ENCODE results near the gene LANCL2. TPM values are rescaled to one million over a fixed set of nuclear protein-coding genes. Genes with fewer than 3 reads are reported as not detected.

Gene LANCL2
- total and polyA plus RNA-seq, 4 donors = 4.6 to 8.8 (median 7.1) TPM

GRCh38 chr7:55441002-55441401 is 75.9 kb downstream of the LANCL2 start:
- intact Hi-C loops (cut with DNase I) = loop anchor here in 1 of 2 donors (5.0 kb wide), 1 partner anchor 156 kb away; no protein-coding TSS in a partner anchor
- DNase-seq (no peak), ATAC-seq (ENCODE audit: low FRiP score) (no peak)
- 96 to 99% methylated on average over 5 of the region's 5 CpGs for WGBS, 2 donors
- Histone ChIP-seq H3K27me3 (ENCODE audit: control insufficient read depth in 1 of 2, insufficient read depth in 2 of 2, low read length in 1 of 2) (no peaks in the 10 kb centered on the region), H3K36me3 (ENCODE audit: control insufficient read depth in 1 of 2, insufficient read depth in 2 of 2, low read length in 1 of 2) (no peaks in the 10 kb centered on the region), H3K9me3 (ENCODE audit: control insufficient read depth, low read length) (no peaks in the 10 kb centered on the region), H3K27ac (ENCODE audit: low read depth in 1 of 2, low read length in 2 of 2) (no peak overlapping the region), H3K4me3 (ENCODE audit: low read length in 2 of 2) (no peak overlapping the region), H3K4me1 (ENCODE audit: control insufficient read depth in 1 of 2, insufficient read depth in 2 of 2, low read length in 2 of 2) (no peaks in the 10 kb centered on the region)

- Histone ChIP-seq H3K36me3 (ENCODE audit: control insufficient read depth in 1 of 2, insufficient read depth in 2 of 2, low read length in 1 of 2) (no peaks in the 10 kb centered on the region), H3K27me3 (ENCODE audit: control insufficient read depth in 1 of 2, insufficient read depth in 2 of 2, low read length in 1 of 2) (no peaks in the 10 kb centered on the region), H3K27ac (ENCODE audit: low read depth in 1 of 2, low read length in 2 of 2) (no peak overlapping the region), H3K9me3 (ENCODE audit: control insufficient read depth, low read length) (no peaks in the 10 kb centered on the region), H3K4me1 (ENCODE audit: control insufficient read depth in 1 of 2, insufficient read depth in 2 of 2, low read length in 2 of 2) (no peaks in the 10 kb centered on the region), H3K4me3 (ENCODE audit: low read length in 2 of 2) (no peak overlapping the region)
- DNase-seq (no peak), ATAC-seq (ENCODE audit: low FRiP score) (no peak)
- intact Hi-C loops (cut with DNase I) = loop anchor here in 1 of 2 donors (5.0 kb wide), 1 partner anchor 155 kb away; no protein-coding TSS in a partner anchor
- 83 to 85% methylated on average over 7 of the region's 7 CpGs for WGBS, 2 donors
Observed at GRCh38 chr7:55441774-55442522, 76.8 kb downstream of the LANCL2 start.

- H3K4me1 ChIP-seq (ENCODE audit: control insufficient read depth in 1 of 2, insufficient read depth in 2 of 2, low read length in 2 of 2) = no peaks in the 10 kb centered on the region
- intact Hi-C loops (cut with DNase I) = loop anchor here in 1 of 2 donors (5.0 kb wide), 1 partner anchor 153 kb away; no protein-coding TSS in a partner anchor
- no peak overlapping the region for H3K4me3 ChIP-seq (ENCODE audit: low read length in 2 of 2)
- H3K27me3 ChIP-seq (ENCODE audit: control insufficient read depth in 1 of 2, insufficient read depth in 2 of 2, low read length in 1 of 2) = no peaks in the 10 kb centered on the region
- H3K9me3 ChIP-seq (ENCODE audit: control insufficient read depth, low read length) = no peaks in the 10 kb centered on the region
- H3K27ac ChIP-seq (ENCODE audit: low read depth in 1 of 2, low read length in 2 of 2) = no peak overlapping the region
- DNase-seq (no peak), ATAC-seq (ENCODE audit: low FRiP score) (no peak)
- WGBS, 2 donors = 45 to 55% methylated on average over 1 of the region's 1 CpG
- no peaks in the 10 kb centered on the region for H3K36me3 ChIP-seq (ENCODE audit: control insufficient read depth in 1 of 2, insufficient read depth in 2 of 2, low read length in 1 of 2)
Observed at GRCh38 chr7:55444786-55445185, 79.6 kb downstream of the LANCL2 start.

- H3K4me3 ChIP-seq (ENCODE audit: low read length in 2 of 2) = no peak overlapping the region
Observed at GRCh38 chr7:55448526-55448925, 83.4 kb downstream of the LANCL2 start.

GRCh38 chr7:55449205-55449991 is 84.3 kb downstream of the LANCL2 start:
- H3K4me1 ChIP-seq (ENCODE audit: control insufficient read depth in 1 of 2, insufficient read depth in 2 of 2, low read length in 2 of 2) = no peaks in the 10 kb centered on the region
- WGBS, 2 donors = 32 to 36% methylated on average over 53 to 56 of the region's 56 CpGs
- H3K4me3 ChIP-seq (ENCODE audit: low read length in 2 of 2) = no peak overlapping the region
- ATAC-seq (ENCODE audit: low FRiP score) = peak; percentile 41
- H3K27ac ChIP-seq (ENCODE audit: low read depth in 1 of 2, low read length in 2 of 2) = no peak overlapping the region
- H3K36me3 ChIP-seq (ENCODE audit: control insufficient read depth in 1 of 2, insufficient read depth in 2 of 2, low read length in 1 of 2) = no peaks in the 10 kb centered on the region
- no peaks in the 10 kb centered on the region for H3K9me3 ChIP-seq (ENCODE audit: control insufficient read depth, low read length)
- no peak for DNase-seq
- intact Hi-C loops (cut with DNase I) = no loop called here
- no peaks in the 10 kb centered on the region for H3K27me3 ChIP-seq (ENCODE audit: control insufficient read depth in 1 of 2, insufficient read depth in 2 of 2, low read length in 1 of 2)

More at GRCh38 chr7:55448526-55448925, 83.4 kb downstream of the LANCL2 start:
- WGBS, 2 donors = 55 to 74% methylated on average over 20 to 22 of the region's 22 CpGs
- no peaks in the 10 kb centered on the region for H3K36me3 ChIP-seq (ENCODE audit: control insufficient read depth in 1 of 2, insufficient read depth in 2 of 2, low read length in 1 of 2)
- H3K9me3 ChIP-seq (ENCODE audit: control insufficient read depth, low read length) = no peaks in the 10 kb centered on the region
- H3K27me3 ChIP-seq (ENCODE audit: control insufficient read depth in 1 of 2, insufficient read depth in 2 of 2, low read length in 1 of 2) = no peaks in the 10 kb centered on the region
- intact Hi-C loops (cut with DNase I) = no loop called here
- no peak for DNase-seq
- ATAC-seq (ENCODE audit: low FRiP score) = no peak
- no peak overlapping the region for H3K27ac ChIP-seq (ENCODE audit: low read depth in 1 of 2, low read length in 2 of 2)
- H3K4me1 ChIP-seq (ENCODE audit: control insufficient read depth in 1 of 2, insufficient read depth in 2 of 2, low read length in 2 of 2) = no peaks in the 10 kb centered on the region

- DNase-seq (no peak), ATAC-seq (ENCODE audit: low FRiP score) (no peak)
- Histone ChIP-seq H3K27me3 (ENCODE audit: control insufficient read depth in 1 of 2, insufficient read depth in 2 of 2, low read length in 1 of 2) (no peaks in the 10 kb centered on the region), H3K36me3 (ENCODE audit: control insufficient read depth in 1 of 2, insufficient read depth in 2 of 2, low read length in 1 of 2) (no peaks in the 10 kb centered on the region), H3K27ac (ENCODE audit: low read depth in 1 of 2, low read length in 2 of 2) (no peak overlapping the region), H3K4me1 (ENCODE audit: control insufficient read depth in 1 of 2, insufficient read depth in 2 of 2, low read length in 2 of 2) (no peaks in the 10 kb centered on the region), H3K9me3 (ENCODE audit: control insufficient read depth, low read length) (no peaks in the 10 kb centered on the region), H3K4me3 (ENCODE audit: low read length in 2 of 2) (no peak overlapping the region)
- intact Hi-C loops (cut with DNase I) = no loop called here
- 94 to 96% methylated on average over 8 of the region's 8 CpGs for WGBS, 2 donors
Observed at GRCh38 chr7:55449992-55450535, 84.9 kb downstream of the LANCL2 start.

GRCh38 chr7:55452971-55453370 is 87.8 kb downstream of the LANCL2 start:
- Histone ChIP-seq H3K4me1 (ENCODE audit: control insufficient read depth in 1 of 2, insufficient read depth in 2 of 2, low read length in 2 of 2) (no peaks in the 10 kb centered on the region), H3K4me3 (ENCODE audit: low read length in 2 of 2) (no peak overlapping the region), H3K9me3 (ENCODE audit: control insufficient read depth, low read length) (no peaks in the 10 kb centered on the region), H3K27me3 (ENCODE audit: control insufficient read depth in 1 of 2, insufficient read depth in 2 of 2, low read length in 1 of 2) (no peaks in the 10 kb centered on the region), H3K27ac (ENCODE audit: low read depth in 1 of 2, low read length in 2 of 2) (no peak overlapping the region), H3K36me3 (ENCODE audit: control insufficient read depth in 1 of 2, insufficient read depth in 2 of 2, low read length in 1 of 2) (no peaks in the 10 kb centered on the region)
- WGBS, 2 donors = 86 to 94% methylated on average over 4 of the region's 4 CpGs
- intact Hi-C loops (cut with DNase I) = no loop called here
- no peak for ATAC-seq (ENCODE audit: low FRiP score)
- no peak for DNase-seq

- no peak overlapping the region for H3K27ac ChIP-seq (ENCODE audit: low read depth in 1 of 2, low read length in 2 of 2)
- no peak for ATAC-seq (ENCODE audit: low FRiP score)
- no peak for DNase-seq
- H3K4me3 ChIP-seq (ENCODE audit: low read length in 2 of 2) = no peak overlapping the region
- no peaks in the 10 kb centered on the region for H3K4me1 ChIP-seq (ENCODE audit: control insufficient read depth in 1 of 2, insufficient read depth in 2 of 2, low read length in 2 of 2)
- no peaks in the 10 kb centered on the region for H3K27me3 ChIP-seq (ENCODE audit: control insufficient read depth in 1 of 2, insufficient read depth in 2 of 2, low read length in 1 of 2)
- H3K36me3 ChIP-seq (ENCODE audit: control insufficient read depth in 1 of 2, insufficient read depth in 2 of 2, low read length in 1 of 2) = no peaks in the 10 kb centered on the region
- 100% methylated on average over 1 of the region's 1 CpG for WGBS, 2 donors
- intact Hi-C loops (cut with DNase I) = no loop called here
- no peaks in the 10 kb centered on the region for H3K9me3 ChIP-seq (ENCODE audit: control insufficient read depth, low read length)
Observed at GRCh38 chr7:55457801-55458200, 92.7 kb downstream of the LANCL2 start.

Data from aorta (tissue), 5 donors.